ENCODE data around the gene LSM4. TPM values are rescaled to one million over a fixed set of nuclear protein-coding genes. Genes with fewer than 3 reads are reported as not detected.
A peak's percentile ranks its signal among the peaks of the same experiment; 100 is the strongest.

LSM4 gene
- total RNA-seq, 6 donors from 2014 or later, result 39.8 to 147 (median 107) TPM

DNA sequence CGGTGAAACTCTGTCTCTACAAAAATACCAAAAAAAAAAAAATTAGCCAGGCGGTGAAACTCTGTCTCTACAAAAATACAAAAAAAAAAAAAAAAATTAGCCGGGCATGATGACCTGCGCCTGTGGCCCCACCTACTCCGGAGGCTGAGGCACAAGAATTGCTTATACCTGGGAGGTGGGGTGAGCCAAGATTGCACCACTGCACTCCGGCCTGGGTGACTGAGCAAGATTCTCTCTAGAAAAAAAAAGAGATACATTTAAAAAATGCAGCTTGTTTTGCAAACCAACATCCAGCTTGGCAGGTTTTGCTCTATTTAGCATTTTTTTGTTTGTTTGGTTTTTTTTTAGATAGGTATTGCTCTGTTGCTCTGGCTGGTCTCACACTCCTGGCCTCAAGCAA is 10.8 kb upstream of the LSM4 start:
- Histone ChIP-seq H3K27me3 (no peaks in the 10 kb centered on the region), H3K27ac (no peak overlapping the region), H3K36me3 (no peaks in the 10 kb centered on the region), H3K9me3 (no peaks in the 10 kb centered on the region), H3K4me1 (peaks cover 5 to 7% (median 6%) of the 10 kb centered on the region in 4 donors), H3K4me3 (no peak overlapping the region)
- TF ChIP-seq POLR2AphosphoS5 (IDR thresholded peaks at IDR 0.05) (no peak), POLR2A (IDR thresholded peaks at IDR 0.05) (no peak), EP300 (IDR thresholded peaks at IDR 0.05) (no peak), CTCF (IDR thresholded peaks at IDR 0.05) (no peak)
- no peak for ATAC-seq (ENCODE audit: low FRiP score in 2 of 2)
- 68 to 74% methylated on average over 6 of the region's 6 CpGs for WGBS, 2 donors
- DNase-seq, result no peak

DNA sequence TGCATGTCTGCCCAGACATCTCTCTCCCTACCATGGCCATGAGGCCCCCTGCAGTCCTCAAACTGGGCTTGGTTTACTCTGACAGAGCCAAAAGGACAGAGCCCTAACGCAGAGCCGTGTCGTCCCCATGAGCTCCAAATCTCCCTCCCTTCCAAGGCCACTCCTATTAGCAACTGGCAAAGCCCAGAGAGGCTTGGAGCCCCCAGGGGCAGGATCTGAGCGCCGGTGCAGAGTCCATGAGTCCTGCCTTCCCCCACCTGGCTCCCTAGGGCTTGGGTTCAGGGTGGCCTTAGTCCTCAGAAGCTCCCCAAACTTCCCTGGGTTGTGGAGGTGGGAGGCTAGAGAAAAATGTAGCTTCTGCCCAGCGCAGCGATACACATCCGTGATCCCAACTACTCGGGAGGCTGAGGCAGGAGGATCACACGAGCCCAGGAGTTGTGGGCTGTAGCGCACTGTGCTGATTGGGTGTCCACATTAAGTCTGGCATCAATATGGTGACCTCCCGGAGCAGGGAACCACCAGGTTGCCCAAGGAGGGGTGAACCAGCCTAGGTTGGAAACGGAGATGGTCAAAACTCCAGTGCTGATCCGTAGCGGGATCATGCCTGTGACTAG is 10.1 kb upstream of the LSM4 start:
- DNase-seq, result no peak
- TF ChIP-seq POLR2AphosphoS5 (IDR thresholded peaks at IDR 0.05), result no peak
- no peak for TF ChIP-seq POLR2A (IDR thresholded peaks at IDR 0.05)
- Histone ChIP-seq H3K36me3 (no peaks in the 10 kb centered on the region), H3K9me3 (no peaks in the 10 kb centered on the region), H3K27me3 (no peaks in the 10 kb centered on the region), H3K27ac (no peak overlapping the region), H3K4me1 (peaks cover 7 to 12% (median 9%) of the 10 kb centered on the region in 4 donors), H3K4me3 (no peak overlapping the region)
- no peak for ATAC-seq (ENCODE audit: low FRiP score in 2 of 2)
- 87 to 90% methylated on average over 13 to 14 of the region's 15 CpGs for WGBS, 2 donors

DNA sequence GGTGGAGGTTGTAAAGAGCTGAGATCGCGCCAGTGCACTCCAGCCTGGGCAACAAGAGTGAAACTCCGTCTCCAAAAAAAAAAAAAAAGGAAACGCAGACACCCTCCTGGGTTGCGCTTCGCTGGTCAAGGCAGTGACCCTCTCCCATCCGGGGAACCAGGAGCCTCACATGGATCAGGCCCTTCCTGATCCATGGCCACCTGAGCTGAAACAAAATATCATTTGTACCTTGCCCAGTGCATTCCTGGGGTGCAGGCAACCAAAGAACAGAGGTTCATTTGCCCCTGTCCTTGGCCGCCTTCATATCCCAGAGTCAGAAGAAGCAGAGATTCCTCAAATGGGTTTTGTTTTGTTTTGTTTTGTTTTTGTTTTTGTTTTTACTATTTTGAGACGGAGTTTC is 8.0 kb upstream of the LSM4 start:
- Histone ChIP-seq H3K27ac (no peak overlapping the region), H3K9me3 (no peaks in the 10 kb centered on the region), H3K4me1 (peaks cover 7 to 15% (median 9%) of the 10 kb centered on the region in 4 donors), H3K36me3 (no peaks in the 10 kb centered on the region), H3K4me3 (no peak overlapping the region), H3K27me3 (no peaks in the 10 kb centered on the region)
- DNase-seq (no peak), ATAC-seq (ENCODE audit: low FRiP score in 2 of 2) (no peak)
- WGBS, 2 donors, result 87 to 94% methylated on average over 9 of the region's 9 CpGs
- TF ChIP-seq POLR2A (IDR thresholded peaks at IDR 0.05) (no peak), POLR2AphosphoS5 (IDR thresholded peaks at IDR 0.05) (no peak)

- H3K4me1 ChIP-seq, result peaks cover 9 to 18% (median 10%) of the 10 kb centered on the region in 4 donors
- no peaks in the 10 kb centered on the region for H3K36me3 ChIP-seq
- no peak for DNase-seq
- peak overlapping the region in 3 of 4 donors; percentile 37 to 79 (median 53) for H3K27ac ChIP-seq
- H3K4me3 ChIP-seq, result peak overlapping the region in 1 of 4 donors; percentile 26
- ATAC-seq (ENCODE audit: low FRiP score in 2 of 2), result no peak
- H3K27me3 ChIP-seq, result no peaks in the 10 kb centered on the region
- TF ChIP-seq CTCF (IDR thresholded peaks at IDR 0.05) (no peak), POLR2A (IDR thresholded peaks at IDR 0.05) (no peak), EP300 (IDR thresholded peaks at IDR 0.05) (no peak), POLR2AphosphoS5 (IDR thresholded peaks at IDR 0.05) (no peak)
- no peaks in the 10 kb centered on the region for H3K9me3 ChIP-seq
- WGBS, 2 donors, result 65 to 77% methylated on average over 5 to 6 of the region's 6 CpGs
These were observed 6.1 kb upstream of the LSM4 start for GRCh38 chr19:18329035-18329376.

DNA sequence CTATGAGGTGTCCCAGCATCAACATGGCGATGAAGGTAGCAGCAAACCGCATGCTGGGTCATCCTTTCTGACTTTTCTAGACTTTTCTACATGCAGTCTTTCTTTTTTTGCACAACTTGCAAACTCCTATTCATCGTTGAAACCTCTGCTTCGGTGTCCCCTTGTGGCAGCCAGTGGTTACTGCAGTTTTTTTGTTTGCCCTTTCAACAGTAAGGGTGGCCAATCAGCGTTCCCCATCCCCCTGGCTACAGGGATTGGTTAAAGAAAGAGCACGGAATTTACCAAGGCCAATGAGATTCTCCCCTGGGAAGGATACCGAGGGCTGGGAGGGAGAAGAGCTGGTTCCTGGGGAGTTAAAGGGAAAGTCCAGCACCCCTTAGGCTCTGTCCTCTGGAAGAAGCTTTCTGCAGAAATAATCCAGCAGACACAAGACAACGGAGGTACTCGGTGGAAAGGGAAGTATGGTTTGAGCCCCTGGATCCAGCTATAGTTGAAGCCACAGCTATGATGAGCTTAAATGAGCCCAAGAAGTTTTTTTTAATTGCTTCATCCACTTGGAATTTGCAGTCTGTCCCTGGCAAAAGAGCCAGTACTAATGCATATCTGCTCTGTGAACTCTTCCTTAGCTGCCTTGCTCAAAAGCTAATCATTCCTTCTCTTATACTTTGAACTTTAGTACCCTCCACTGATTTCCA is 5.6 kb upstream of the LSM4 start:
- H3K27ac ChIP-seq, result peak overlapping the region in 3 of 4 donors; percentile 37 to 79 (median 53)
- H3K36me3 ChIP-seq, result no peaks in the 10 kb centered on the region
- peak overlapping the region in 3 of 4 donors; percentile 10 to 27 (median 26) for H3K4me3 ChIP-seq
- peaks cover 14 to 24% (median 15%) of the 10 kb centered on the region in 4 donors for H3K4me1 ChIP-seq
- H3K9me3 ChIP-seq, result no peaks in the 10 kb centered on the region
- peak in 1 of 2 donors; percentile 94 for DNase-seq
- 2 to 3% methylated on average over 9 of the region's 9 CpGs for WGBS, 2 donors
- no peak for TF ChIP-seq EP300 (IDR thresholded peaks at IDR 0.05)
- peak in 2 of 4 donors; percentile 39 to 44 for TF ChIP-seq POLR2A (IDR thresholded peaks at IDR 0.05)
- peak in 1 of 2 donors; percentile 64 for TF ChIP-seq POLR2AphosphoS5 (IDR thresholded peaks at IDR 0.05)
- peak; percentile 88 to 97 (median 94) for TF ChIP-seq CTCF (IDR thresholded peaks at IDR 0.05)
- no peaks in the 10 kb centered on the region for H3K27me3 ChIP-seq
- ATAC-seq (ENCODE audit: low FRiP score in 2 of 2), result peak; percentile 97 to 99
